HL-60/S4 treated with phorbol 12-myristate 13-acetate at 8.2 ng/mL for 4 days and 3 days (cell line): ENCODE data around the gene PTPRN2.
"Not testable (repeated sequence)": the region's sequence is repeated elsewhere in the genome, so short reads cannot be mapped to it uniquely, and the experiment has no call there.

ENCODE experiments used
- in situ Hi-C: fragments of 300-500 bp; cut with MboI; formaldehyde crosslinking; loops from 2 replicates; pipeline ENCODE4 v1.15.0; 2022; ENCODE audit warnings: low sequenced_read_pairs

PTPRN2 gene

DNA sequence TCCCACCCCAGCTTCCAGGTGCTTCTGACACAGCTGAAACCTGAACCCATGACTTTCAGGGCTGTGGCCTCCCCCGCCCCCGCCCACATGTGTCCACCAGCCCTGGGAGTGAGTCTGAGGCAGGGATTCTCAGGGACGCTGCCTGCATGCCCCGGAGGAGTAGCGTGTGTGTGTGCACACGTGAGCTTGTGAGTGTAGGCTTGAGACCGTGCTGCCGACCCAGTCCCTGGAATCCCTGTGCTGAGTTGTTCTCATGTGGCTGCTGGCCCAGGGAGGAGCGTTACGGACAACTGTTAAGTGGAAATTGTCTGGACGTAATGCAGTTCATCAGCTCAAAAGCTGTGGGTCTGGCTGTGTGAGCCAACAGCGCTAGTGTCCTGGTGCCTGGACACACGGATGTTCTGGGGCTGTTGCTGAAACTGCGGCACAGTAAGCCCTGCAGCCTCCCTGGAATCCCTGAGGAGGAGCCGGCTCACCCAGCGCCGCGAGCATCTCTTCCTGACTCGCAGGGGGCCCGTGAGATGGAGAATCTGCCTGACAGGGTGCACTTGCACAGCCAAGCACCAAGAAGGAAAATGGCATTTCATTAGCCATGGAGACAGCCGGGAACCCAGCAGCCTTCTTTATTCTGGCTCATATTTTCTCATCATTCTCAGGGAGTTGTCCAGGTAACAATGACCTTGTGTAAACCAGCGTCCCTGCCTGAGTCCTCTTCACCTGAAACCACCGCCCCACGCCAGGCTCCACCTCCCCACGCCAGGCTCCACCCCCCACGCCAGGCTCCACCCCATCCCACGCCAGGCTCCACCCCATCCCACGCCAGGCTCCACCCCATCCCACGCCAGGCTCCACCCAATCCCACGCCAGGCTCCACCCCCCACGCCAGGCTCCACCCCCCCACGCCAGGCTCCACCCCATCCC lies 603.9 kb downstream of the PTPRN2 start:
- in situ Hi-C loops: no loop called here

GRCh38 chr7:157981778-157982177 lies 605.8 kb downstream of the PTPRN2 start:
- in situ Hi-C loops: no loop called here

GRCh38 chr7:157980774-157981173 lies 606.8 kb downstream of the PTPRN2 start:
- in situ Hi-C loops: no loop called here

DNA sequence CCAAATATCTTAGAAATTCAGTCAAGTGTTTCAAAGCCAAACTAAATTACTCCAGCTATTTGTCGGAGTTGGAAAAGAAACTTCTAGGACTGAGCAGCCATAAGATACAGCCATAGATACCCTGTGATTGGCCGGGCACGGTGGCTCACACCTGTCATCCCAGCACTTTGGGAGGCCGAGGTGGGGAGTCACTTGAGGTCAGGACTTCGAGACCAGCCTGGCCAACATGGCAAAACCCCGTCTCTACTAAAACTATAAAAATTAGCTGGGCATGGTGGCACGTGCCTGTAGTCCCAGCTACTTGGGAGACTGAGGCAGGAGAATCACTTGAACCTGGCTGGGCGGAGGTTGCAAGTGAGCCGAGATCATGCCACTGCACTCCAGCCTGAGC lies 607.3 kb downstream of the PTPRN2 start:
- in situ Hi-C loops: not testable (repeated sequence)

DNA sequence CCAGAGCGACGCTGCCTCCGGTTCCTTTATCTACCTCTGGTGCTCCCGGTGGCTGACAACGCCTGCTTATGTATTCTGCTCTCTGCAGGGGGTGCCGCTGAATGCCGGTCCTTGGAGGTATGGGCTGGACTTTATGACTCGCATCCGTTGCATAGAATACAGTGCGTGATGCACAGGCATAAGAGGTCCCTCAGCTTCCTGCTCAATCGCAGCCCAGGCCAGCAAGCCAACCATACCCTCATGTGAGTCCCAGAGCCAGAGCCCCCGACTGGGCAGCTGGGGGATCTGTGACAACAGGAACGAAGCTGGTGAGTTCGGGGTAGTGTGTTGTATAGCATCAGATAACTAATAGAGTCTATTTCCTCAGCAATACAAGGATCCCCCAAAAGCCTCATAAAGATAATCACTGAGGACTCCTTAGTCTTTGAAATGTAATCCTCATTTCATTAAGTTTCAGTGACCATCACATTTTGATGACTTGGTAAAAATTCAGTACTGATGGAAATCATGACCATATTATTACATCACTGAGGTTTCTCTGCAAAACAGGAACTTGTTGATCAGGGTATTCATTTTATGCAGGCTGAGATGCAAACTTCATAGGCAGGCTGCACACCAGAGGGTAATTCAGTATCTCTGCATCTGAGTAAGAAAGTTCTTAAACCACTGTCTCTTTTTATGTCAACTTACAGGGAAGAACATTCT lies 607.8 kb downstream of the PTPRN2 start:
- in situ Hi-C loops: no loop called here

DNA sequence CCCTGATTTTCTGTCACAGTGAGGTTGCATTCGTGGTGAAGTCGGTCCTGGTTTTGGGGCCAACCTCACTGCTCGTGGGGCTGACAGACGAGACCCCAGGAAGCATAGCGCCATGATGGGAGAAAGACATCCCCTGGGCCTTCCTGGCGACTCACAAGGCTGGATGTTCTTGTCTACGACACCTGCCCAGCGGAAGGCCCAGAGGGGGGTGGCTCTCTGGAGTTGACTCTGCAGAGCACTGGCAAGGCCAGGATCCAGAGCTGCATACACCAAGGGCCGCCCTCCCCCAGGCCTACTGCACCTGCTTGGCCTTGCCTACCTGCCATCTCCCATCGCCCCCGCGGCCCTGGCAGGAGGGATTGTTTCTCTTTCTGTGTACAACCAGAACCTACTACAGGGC lies 608.9 kb downstream of the PTPRN2 start:
- in situ Hi-C loops: no loop called here

DNA sequence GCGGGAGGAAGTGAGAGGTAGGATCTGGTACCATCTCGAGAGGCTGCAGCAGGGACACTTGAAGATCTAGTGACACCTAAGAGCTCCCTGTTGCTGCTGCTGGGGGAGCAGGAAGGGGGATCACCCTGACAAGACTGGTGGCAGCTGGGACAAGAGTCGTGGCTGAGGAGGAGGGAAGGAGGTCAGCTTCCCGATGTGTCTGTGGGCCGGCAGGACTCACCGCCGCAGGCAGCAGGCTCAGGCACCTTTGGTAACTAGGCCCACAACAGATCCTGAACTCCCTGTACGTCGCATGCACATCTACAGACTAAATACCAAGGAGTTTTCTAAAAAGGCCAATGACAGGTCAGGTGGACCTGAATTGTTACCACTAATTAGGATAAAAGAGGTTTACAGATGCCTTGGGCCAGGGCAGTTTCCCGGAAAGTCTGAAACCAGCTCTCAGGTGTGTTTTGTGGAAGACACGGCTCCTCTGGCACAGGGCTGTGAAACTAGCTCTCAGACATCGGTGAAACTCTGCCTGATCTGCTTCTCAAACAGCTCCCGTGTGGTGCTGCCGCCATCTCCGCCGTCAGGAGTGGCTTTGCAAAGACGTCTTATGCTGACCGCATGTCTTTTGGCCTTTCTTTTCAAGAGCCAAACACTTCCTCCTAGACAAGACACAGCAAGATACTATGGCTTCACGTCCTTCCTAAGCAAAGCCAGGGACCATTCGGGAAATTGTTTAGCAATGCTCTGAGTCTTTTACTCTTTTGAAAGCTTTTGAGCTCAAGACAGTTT lies 609.7 kb downstream of the PTPRN2 start:
- in situ Hi-C loops: no loop called here

GRCh38 chr7:157977306-157977705 lies 610.3 kb downstream of the PTPRN2 start:
- in situ Hi-C loops: no loop called here

- in situ Hi-C loops: no loop called here
These were observed 611.2 kb downstream of the PTPRN2 start for GRCh38 chr7:157976406-157976805.

- in situ Hi-C loops: no loop called here
These were observed 611.9 kb downstream of the PTPRN2 start for GRCh38 chr7:157975401-157976372.

GRCh38 chr7:157974678-157975230 lies 612.9 kb downstream of the PTPRN2 start:
- in situ Hi-C loops: no loop called here

- in situ Hi-C loops: no loop called here
These were observed 613.5 kb downstream of the PTPRN2 start for GRCh38 chr7:157973971-157974677.

GRCh38 chr7:157972914-157973313 lies 614.7 kb downstream of the PTPRN2 start:
- in situ Hi-C loops: no loop called here

GRCh38 chr7:157971501-157971900 lies 616.1 kb downstream of the PTPRN2 start:
- in situ Hi-C loops: no loop called here

GRCh38 chr7:157970744-157971143 lies 616.9 kb downstream of the PTPRN2 start:
- in situ Hi-C loops: no loop called here

- in situ Hi-C loops: no loop called here
These were observed 617.6 kb downstream of the PTPRN2 start for GRCh38 chr7:157969995-157970394.

GRCh38 chr7:157966490-157966889 lies 621.1 kb downstream of the PTPRN2 start:
- in situ Hi-C loops: no loop called here

DNA sequence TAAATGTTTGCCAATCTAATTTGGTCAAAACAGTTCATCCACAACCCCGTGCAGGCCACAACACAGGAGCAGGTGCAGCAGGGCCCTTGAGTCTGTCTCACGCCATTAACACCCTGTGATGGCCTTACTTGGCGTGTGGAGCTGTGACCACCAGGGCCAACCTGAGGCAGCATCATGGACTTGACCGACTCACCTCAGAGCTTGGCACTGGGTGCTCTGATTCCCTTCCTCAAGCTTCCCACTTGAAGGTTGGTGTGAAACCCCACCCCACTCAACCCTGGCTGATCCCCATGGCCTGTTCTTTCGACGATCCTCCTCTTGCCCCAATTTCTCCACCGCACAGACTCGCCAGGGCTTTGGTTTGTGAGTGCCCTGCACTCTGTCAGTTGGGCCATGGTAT lies 623.1 kb downstream of the PTPRN2 start:
- in situ Hi-C loops: no loop called here

DNA sequence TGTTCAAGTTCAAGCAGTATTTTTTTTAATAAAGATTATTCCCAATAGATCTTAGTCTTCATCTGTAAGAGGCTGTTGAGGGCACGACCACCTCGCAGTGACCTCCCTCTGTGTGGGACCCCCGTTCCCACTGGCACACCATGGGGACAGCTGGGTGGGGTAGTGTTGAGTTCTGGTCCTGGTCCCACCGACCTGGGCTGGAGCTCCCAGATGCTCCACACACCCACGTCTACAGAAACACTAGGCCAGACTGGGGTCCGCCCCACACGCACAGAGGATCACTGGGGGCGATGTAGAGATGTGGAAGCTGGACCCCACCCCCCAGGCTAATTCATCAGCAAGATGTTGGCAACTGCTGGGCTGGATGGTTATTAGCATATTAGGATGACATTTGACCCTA lies 623.6 kb downstream of the PTPRN2 start:
- in situ Hi-C loops: no loop called here
